ENCODE data around the gene HIVEP3.

The HIVEP3 gene

GRCh38 chr1:41657679-41658295 is 260.9 kb downstream of the HIVEP3 start:
- TF ChIP-seq REST (IDR thresholded peaks at IDR 0.05; ENCODE audit: insufficient read depth in 1 of 2, low read depth in 2 of 2, low read length in 2 of 2), result no peak
- no peak for TF ChIP-seq SIN3A (IDR thresholded peaks at IDR 0.05; ENCODE audit: borderline replicate concordance, insufficient read depth, low read length)
- TF ChIP-seq TAF1 (IDR thresholded peaks at IDR 0.05; ENCODE audit: borderline replicate concordance, insufficient read depth, low read length), result no peak
- no peak for TF ChIP-seq FOXP2 (optimal IDR thresholded peaks at IDR 0.05; ENCODE audit: borderline replicate concordance, extremely low read depth, extremely low read length, insufficient read depth)
- no peak for TF ChIP-seq POLR2AphosphoS5 (IDR thresholded peaks at IDR 0.05; ENCODE audit: low read depth, low read length)

GRCh38 chr1:41656825-41657500 is 261.8 kb downstream of the HIVEP3 start:
- TF ChIP-seq POLR2AphosphoS5 (IDR thresholded peaks at IDR 0.05; ENCODE audit: low read depth, low read length) (no peak), TAF1 (IDR thresholded peaks at IDR 0.05; ENCODE audit: borderline replicate concordance, insufficient read depth, low read length) (no peak), REST (IDR thresholded peaks at IDR 0.05; ENCODE audit: insufficient read depth in 1 of 2, low read depth in 2 of 2, low read length in 2 of 2) (no peak), FOXP2 (optimal IDR thresholded peaks at IDR 0.05; ENCODE audit: borderline replicate concordance, extremely low read depth, extremely low read length, insufficient read depth) (no peak), SIN3A (IDR thresholded peaks at IDR 0.05; ENCODE audit: borderline replicate concordance, insufficient read depth, low read length) (no peak)

GRCh38 chr1:41656068-41656467 is 262.7 kb downstream of the HIVEP3 start:
- TF ChIP-seq FOXP2 (optimal IDR thresholded peaks at IDR 0.05; ENCODE audit: borderline replicate concordance, extremely low read depth, extremely low read length, insufficient read depth) (no peak), TAF1 (IDR thresholded peaks at IDR 0.05; ENCODE audit: borderline replicate concordance, insufficient read depth, low read length) (no peak), SIN3A (IDR thresholded peaks at IDR 0.05; ENCODE audit: borderline replicate concordance, insufficient read depth, low read length) (no peak), POLR2AphosphoS5 (IDR thresholded peaks at IDR 0.05; ENCODE audit: low read depth, low read length) (no peak), REST (IDR thresholded peaks at IDR 0.05; ENCODE audit: insufficient read depth in 1 of 2, low read depth in 2 of 2, low read length in 2 of 2) (peak in 1 of 2 experiments; percentile 79; a peak in 2 of 4 replicates)

- TF ChIP-seq POLR2AphosphoS5 (IDR thresholded peaks at IDR 0.05; ENCODE audit: low read depth, low read length), result no peak
- TF ChIP-seq SIN3A (IDR thresholded peaks at IDR 0.05; ENCODE audit: borderline replicate concordance, insufficient read depth, low read length), result no peak
- no peak for TF ChIP-seq FOXP2 (optimal IDR thresholded peaks at IDR 0.05; ENCODE audit: borderline replicate concordance, extremely low read depth, extremely low read length, insufficient read depth)
- TF ChIP-seq TAF1 (IDR thresholded peaks at IDR 0.05; ENCODE audit: borderline replicate concordance, insufficient read depth, low read length), result no peak
Measured at GRCh38 chr1:41655632-41656031, 263.1 kb downstream of the HIVEP3 start.

GRCh38 chr1:41653574-41653973 is 265.1 kb downstream of the HIVEP3 start:
- TF ChIP-seq TAF1 (IDR thresholded peaks at IDR 0.05; ENCODE audit: borderline replicate concordance, insufficient read depth, low read length), result no peak
- TF ChIP-seq FOXP2 (optimal IDR thresholded peaks at IDR 0.05; ENCODE audit: borderline replicate concordance, extremely low read depth, extremely low read length, insufficient read depth), result no peak
- TF ChIP-seq POLR2AphosphoS5 (IDR thresholded peaks at IDR 0.05; ENCODE audit: low read depth, low read length), result no peak
- no peak for TF ChIP-seq REST (IDR thresholded peaks at IDR 0.05; ENCODE audit: insufficient read depth in 1 of 2, low read depth in 2 of 2, low read length in 2 of 2)
- TF ChIP-seq SIN3A (IDR thresholded peaks at IDR 0.05; ENCODE audit: borderline replicate concordance, insufficient read depth, low read length), result no peak
